ENCODE data around the gene ALG8. TPM values are rescaled to one million over a fixed set of nuclear protein-coding genes. Genes with fewer than 3 reads are reported as not detected.
"Not testable (repeated sequence)": the region's sequence is repeated elsewhere in the genome, so short reads cannot be mapped to it uniquely, and the experiment has no call there.

ALG8 gene
- polyA plus RNA-seq, 2 donors = 18.0 to 28.2 TPM

GRCh38 chr11:78063440-78064181 lies 75.8 kb downstream of the ALG8 start, which contains the start of gene THRSP:
TSS of gene THRSP (plus strand) at chr11:78063861. CDS start at chr11:78063882, 21 bp downstream.
- Histone ChIP-seq H3K4me3 (ENCODE audit: low read depth in 1 of 2, low read length in 2 of 2) (no peak within 1 kb of the TSS), H3K9me3 (ENCODE audit: control insufficient read depth in 2 of 2, insufficient read depth in 1 of 2, low read depth in 1 of 2, low read length in 1 of 2) (no peaks in the 10 kb centered on the region), H3K4me1 (ENCODE audit: control insufficient read depth in 2 of 2, insufficient read depth in 2 of 2, low read length in 1 of 2) (no peaks in the 10 kb centered on the region), H3K27ac (ENCODE audit: low read depth in 2 of 2, low read length in 1 of 2) (no peak within 1 kb of the TSS), H3K36me3 (ENCODE audit: control insufficient read depth in 2 of 2, insufficient read depth in 2 of 2, low read length in 1 of 2) (peaks cover 3 to 4% of the 10 kb centered on the region in 2 donors), H3K27me3 (ENCODE audit: control insufficient read depth in 1 of 2, insufficient read depth in 2 of 2, low read length in 2 of 2) (no peaks in the 10 kb centered on the region)
- 93 to 95% methylated on average over 14 of the region's 14 CpGs for WGBS, 2 donors

GRCh38 chr11:78062671-78063070 lies 76.8 kb downstream of the ALG8 start:
- no peaks in the 10 kb centered on the region for H3K4me1 ChIP-seq (ENCODE audit: control insufficient read depth in 2 of 2, insufficient read depth in 2 of 2, low read length in 1 of 2)
- 67 to 73% methylated on average over 2 of the region's 2 CpGs for WGBS, 2 donors
- no peaks in the 10 kb centered on the region for H3K27me3 ChIP-seq (ENCODE audit: control insufficient read depth in 1 of 2, insufficient read depth in 2 of 2, low read length in 2 of 2)
- no peak overlapping the region for H3K27ac ChIP-seq (ENCODE audit: low read depth in 2 of 2, low read length in 1 of 2)
- H3K9me3 ChIP-seq (ENCODE audit: control insufficient read depth in 2 of 2, insufficient read depth in 1 of 2, low read depth in 1 of 2, low read length in 1 of 2) = no peaks in the 10 kb centered on the region
- H3K4me3 ChIP-seq (ENCODE audit: low read depth in 1 of 2, low read length in 2 of 2) = no peak overlapping the region
- H3K36me3 ChIP-seq (ENCODE audit: control insufficient read depth in 2 of 2, insufficient read depth in 2 of 2, low read length in 1 of 2) = peaks cover 0 to 2% of the 10 kb centered on the region in 2 donors

GRCh38 chr11:78061921-78062311 lies 77.5 kb downstream of the ALG8 start:
- Histone ChIP-seq H3K4me3 (ENCODE audit: low read depth in 1 of 2, low read length in 2 of 2) (no peak overlapping the region), H3K27me3 (ENCODE audit: control insufficient read depth in 1 of 2, insufficient read depth in 2 of 2, low read length in 2 of 2) (no peaks in the 10 kb centered on the region), H3K9me3 (ENCODE audit: control insufficient read depth in 2 of 2, insufficient read depth in 1 of 2, low read depth in 1 of 2, low read length in 1 of 2) (no peaks in the 10 kb centered on the region), H3K4me1 (ENCODE audit: control insufficient read depth in 2 of 2, insufficient read depth in 2 of 2, low read length in 1 of 2) (no peaks in the 10 kb centered on the region), H3K36me3 (ENCODE audit: control insufficient read depth in 2 of 2, insufficient read depth in 2 of 2, low read length in 1 of 2) (no peaks in the 10 kb centered on the region), H3K27ac (ENCODE audit: low read depth in 2 of 2, low read length in 1 of 2) (no peak overlapping the region)
- 46 to 55% methylated on average over 3 to 4 of the region's 4 CpGs for WGBS, 2 donors

GRCh38 chr11:78061088-78061920 lies 78.1 kb downstream of the ALG8 start:
- Histone ChIP-seq H3K36me3 (ENCODE audit: control insufficient read depth in 2 of 2, insufficient read depth in 2 of 2, low read length in 1 of 2) (no peaks in the 10 kb centered on the region), H3K4me3 (ENCODE audit: low read depth in 1 of 2, low read length in 2 of 2) (no peak overlapping the region), H3K27ac (ENCODE audit: low read depth in 2 of 2, low read length in 1 of 2) (no peak overlapping the region), H3K27me3 (ENCODE audit: control insufficient read depth in 1 of 2, insufficient read depth in 2 of 2, low read length in 2 of 2) (no peaks in the 10 kb centered on the region), H3K4me1 (ENCODE audit: control insufficient read depth in 2 of 2, insufficient read depth in 2 of 2, low read length in 1 of 2) (no peaks in the 10 kb centered on the region), H3K9me3 (ENCODE audit: control insufficient read depth in 2 of 2, insufficient read depth in 1 of 2, low read depth in 1 of 2, low read length in 1 of 2) (no peaks in the 10 kb centered on the region)
- WGBS, 2 donors = 68 to 77% methylated on average over 4 of the region's 4 CpGs

- Histone ChIP-seq H3K36me3 (ENCODE audit: control insufficient read depth in 2 of 2, insufficient read depth in 2 of 2, low read length in 1 of 2) (no peaks in the 10 kb centered on the region), H3K4me3 (ENCODE audit: low read depth in 1 of 2, low read length in 2 of 2) (no peak overlapping the region), H3K9me3 (ENCODE audit: control insufficient read depth in 2 of 2, insufficient read depth in 1 of 2, low read depth in 1 of 2, low read length in 1 of 2) (no peaks in the 10 kb centered on the region), H3K4me1 (ENCODE audit: control insufficient read depth in 2 of 2, insufficient read depth in 2 of 2, low read length in 1 of 2) (no peaks in the 10 kb centered on the region), H3K27ac (ENCODE audit: low read depth in 2 of 2, low read length in 1 of 2) (no peak overlapping the region), H3K27me3 (ENCODE audit: control insufficient read depth in 1 of 2, insufficient read depth in 2 of 2, low read length in 2 of 2) (no peaks in the 10 kb centered on the region)
- WGBS, 2 donors = 95% methylated on average over 8 of the region's 8 CpGs
Measured at GRCh38 chr11:78060533-78060932, 78.9 kb downstream of the ALG8 start.

GRCh38 chr11:78059749-78060328 lies 79.6 kb downstream of the ALG8 start:
- not testable (repeated sequence) for H3K27ac ChIP-seq (ENCODE audit: low read depth in 2 of 2, low read length in 1 of 2); H3K4me3 ChIP-seq (ENCODE audit: low read depth in 1 of 2, low read length in 2 of 2); H3K4me1 ChIP-seq (ENCODE audit: control insufficient read depth in 2 of 2, insufficient read depth in 2 of 2, low read length in 1 of 2); H3K36me3 ChIP-seq (ENCODE audit: control insufficient read depth in 2 of 2, insufficient read depth in 2 of 2, low read length in 1 of 2); H3K27me3 ChIP-seq (ENCODE audit: control insufficient read depth in 1 of 2, insufficient read depth in 2 of 2, low read length in 2 of 2); H3K9me3 ChIP-seq (ENCODE audit: control insufficient read depth in 2 of 2, insufficient read depth in 1 of 2, low read depth in 1 of 2, low read length in 1 of 2)
- WGBS, 2 donors = 95% methylated on average over 9 of the region's 9 CpGs

- Histone ChIP-seq H3K9me3 (ENCODE audit: control insufficient read depth in 2 of 2, insufficient read depth in 1 of 2, low read depth in 1 of 2, low read length in 1 of 2) (no peaks in the 10 kb centered on the region), H3K4me3 (ENCODE audit: low read depth in 1 of 2, low read length in 2 of 2) (no peak overlapping the region), H3K4me1 (ENCODE audit: control insufficient read depth in 2 of 2, insufficient read depth in 2 of 2, low read length in 1 of 2) (no peaks in the 10 kb centered on the region), H3K27me3 (ENCODE audit: control insufficient read depth in 1 of 2, insufficient read depth in 2 of 2, low read length in 2 of 2) (no peaks in the 10 kb centered on the region), H3K36me3 (ENCODE audit: control insufficient read depth in 2 of 2, insufficient read depth in 2 of 2, low read length in 1 of 2) (no peaks in the 10 kb centered on the region), H3K27ac (ENCODE audit: low read depth in 2 of 2, low read length in 1 of 2) (no peak overlapping the region)
- WGBS, 2 donors = 85 to 87% methylated on average over 10 of the region's 10 CpGs
Measured at GRCh38 chr11:78057462-78058055, 81.9 kb downstream of the ALG8 start.

GRCh38 chr11:78056093-78056492 lies 83.3 kb downstream of the ALG8 start:
- 76 to 87% methylated on average over 3 of the region's 3 CpGs for WGBS, 2 donors
- Histone ChIP-seq H3K27me3 (ENCODE audit: control insufficient read depth in 1 of 2, insufficient read depth in 2 of 2, low read length in 2 of 2) (no peaks in the 10 kb centered on the region), H3K36me3 (ENCODE audit: control insufficient read depth in 2 of 2, insufficient read depth in 2 of 2, low read length in 1 of 2) (no peaks in the 10 kb centered on the region), H3K4me1 (ENCODE audit: control insufficient read depth in 2 of 2, insufficient read depth in 2 of 2, low read length in 1 of 2) (no peaks in the 10 kb centered on the region), H3K27ac (ENCODE audit: low read depth in 2 of 2, low read length in 1 of 2) (no peak overlapping the region), H3K4me3 (ENCODE audit: low read depth in 1 of 2, low read length in 2 of 2) (no peak overlapping the region), H3K9me3 (ENCODE audit: control insufficient read depth in 2 of 2, insufficient read depth in 1 of 2, low read depth in 1 of 2, low read length in 1 of 2) (no peaks in the 10 kb centered on the region)

- Histone ChIP-seq H3K4me3 (ENCODE audit: low read depth in 1 of 2, low read length in 2 of 2) (no peak overlapping the region), H3K9me3 (ENCODE audit: control insufficient read depth in 2 of 2, insufficient read depth in 1 of 2, low read depth in 1 of 2, low read length in 1 of 2) (no peaks in the 10 kb centered on the region), H3K36me3 (ENCODE audit: control insufficient read depth in 2 of 2, insufficient read depth in 2 of 2, low read length in 1 of 2) (no peaks in the 10 kb centered on the region), H3K27me3 (ENCODE audit: control insufficient read depth in 1 of 2, insufficient read depth in 2 of 2, low read length in 2 of 2) (no peaks in the 10 kb centered on the region), H3K4me1 (ENCODE audit: control insufficient read depth in 2 of 2, insufficient read depth in 2 of 2, low read length in 1 of 2) (no peaks in the 10 kb centered on the region), H3K27ac (ENCODE audit: low read depth in 2 of 2, low read length in 1 of 2) (no peak overlapping the region)
- WGBS, 2 donors = 90 to 97% methylated on average over 4 of the region's 4 CpGs
Measured at GRCh38 chr11:78054971-78055370, 84.5 kb downstream of the ALG8 start.
